Sigmoid colon (tissue), 4 donors: Measurements from ENCODE around the gene MME.

Experiments used
- EP300 ChIP-seq, 4 donors: sonication (generic); formaldehyde crosslinking; IDR thresholded peaks; one replicate each; pipeline ENCODE4 v1.6.1; 2017; ENCODE audit warnings: antibody characterized with exemption in 4 of 4
- POLR2AphosphoS5 ChIP-seq, 4 donors: sonication (generic); formaldehyde crosslinking; IDR thresholded peaks; one replicate each; pipeline ENCODE4 v1.6.1; 2017; ENCODE audit warnings: antibody characterized with exemption in 4 of 4
- TF ChIP-seq, protein P1 (sequence below), 4 experiments: fragments of 450-650 bp in 3 of 4; fragments of 200-600 bp in 1 of 4; IDR thresholded peaks; one replicate each; pipeline ENCODE4 v1.5.1; 2016 to 2019; ENCODE audit warnings: antibody characterized with exemption in 4 of 4, mild to moderate bottlenecking in 3 of 4, moderate library complexity in 2 of 4

DNA sequence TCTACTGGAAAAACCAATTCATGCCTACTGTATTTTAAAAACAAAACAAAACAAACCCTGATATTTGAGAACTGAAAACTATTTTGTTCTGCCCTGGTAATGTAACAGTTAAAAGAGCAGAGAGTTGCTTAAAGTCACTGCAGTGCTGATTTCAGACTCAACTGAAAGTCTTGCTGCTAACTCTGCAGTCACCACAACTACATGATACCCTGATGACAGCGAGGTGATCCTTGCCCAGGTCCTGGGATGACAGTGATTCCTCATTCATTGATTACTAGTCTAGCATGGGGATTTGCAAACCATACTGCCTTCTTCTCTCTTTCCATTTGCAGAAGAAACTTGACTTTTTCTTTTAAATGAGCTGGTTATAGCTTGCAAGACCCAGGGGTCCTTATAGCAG is 67.5 kb downstream of the MME start:
- TF ChIP-seq, protein P1, sequence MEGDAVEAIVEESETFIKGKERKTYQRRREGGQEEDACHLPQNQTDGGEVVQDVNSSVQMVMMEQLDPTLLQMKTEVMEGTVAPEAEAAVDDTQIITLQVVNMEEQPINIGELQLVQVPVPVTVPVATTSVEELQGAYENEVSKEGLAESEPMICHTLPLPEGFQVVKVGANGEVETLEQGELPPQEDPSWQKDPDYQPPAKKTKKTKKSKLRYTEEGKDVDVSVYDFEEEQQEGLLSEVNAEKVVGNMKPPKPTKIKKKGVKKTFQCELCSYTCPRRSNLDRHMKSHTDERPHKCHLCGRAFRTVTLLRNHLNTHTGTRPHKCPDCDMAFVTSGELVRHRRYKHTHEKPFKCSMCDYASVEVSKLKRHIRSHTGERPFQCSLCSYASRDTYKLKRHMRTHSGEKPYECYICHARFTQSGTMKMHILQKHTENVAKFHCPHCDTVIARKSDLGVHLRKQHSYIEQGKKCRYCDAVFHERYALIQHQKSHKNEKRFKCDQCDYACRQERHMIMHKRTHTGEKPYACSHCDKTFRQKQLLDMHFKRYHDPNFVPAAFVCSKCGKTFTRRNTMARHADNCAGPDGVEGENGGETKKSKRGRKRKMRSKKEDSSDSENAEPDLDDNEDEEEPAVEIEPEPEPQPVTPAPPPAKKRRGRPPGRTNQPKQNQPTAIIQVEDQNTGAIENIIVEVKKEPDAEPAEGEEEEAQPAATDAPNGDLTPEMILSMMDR (IDR thresholded peaks at IDR 0.05) = no peak
- TF ChIP-seq POLR2AphosphoS5 (IDR thresholded peaks at IDR 0.05) (no peak), EP300 (IDR thresholded peaks at IDR 0.05) (no peak)
